Measurements from ENCODE around the gene SMOC1.

- TF ChIP-seq CTCF (IDR thresholded peaks at IDR 0.05) = no peak
- TF ChIP-seq POLR2A (IDR thresholded peaks at IDR 0.05) = no peak
These were observed 37.6 kb upstream of the SMOC1 start for GRCh38 chr14:69841656-69842055.

Measured in body of pancreas (tissue), 4 donors.